ENCODE measurements around the gene RIN1. TPM values are rescaled to one million over a fixed set of nuclear protein-coding genes. Genes with fewer than 3 reads are reported as not detected.

The RIN1 gene
- total and polyA plus RNA-seq, 2 donors (not counting 3 experiments of a cell fraction or from before 2014, with no cell fraction given) = 4.4 to 10.2 TPM

DNA sequence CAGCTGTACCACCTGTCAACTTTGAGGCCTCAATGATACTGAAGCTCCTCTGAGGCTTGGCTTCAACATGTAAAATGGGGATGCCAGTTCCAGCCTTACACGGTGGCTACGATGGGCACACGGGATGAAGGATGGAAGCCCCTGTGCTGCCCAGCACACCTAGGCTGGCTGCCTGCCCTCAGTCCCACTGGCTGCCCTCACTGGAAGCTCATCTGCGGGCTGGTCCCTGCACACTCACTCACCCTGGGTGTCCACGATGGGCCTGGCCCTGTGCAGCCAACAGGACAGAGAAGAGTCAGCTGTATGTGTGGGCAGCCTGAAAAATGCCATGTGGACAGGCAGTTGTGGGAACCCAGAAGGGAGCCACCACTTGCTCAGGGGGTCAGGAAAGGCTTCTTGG, 49.5 kb downstream of the RIN1 start:
- no peaks in the 10 kb centered on the region for H3K9me3 ChIP-seq (replicated peaks; ENCODE audit: control insufficient read depth, insufficient read depth, low read length)
- TF ChIP-seq GATA2 (IDR thresholded peaks at IDR 0.05; ENCODE audit: insufficient read depth, insufficient read length, low read depth, low read length) (no peak), POLR2A (IDR thresholded peaks at IDR 0.05; ENCODE audit: low read depth, low read length) (no peak), EZH2 (IDR thresholded peaks at IDR 0.05; ENCODE audit: borderline replicate concordance, low read depth, low read length, severe bottlenecking) (no peak), JUN (IDR thresholded peaks at IDR 0.05; ENCODE audit: borderline replicate concordance, insufficient read depth, insufficient read length, low read depth) (no peak), POLR2AphosphoS5 (IDR thresholded peaks at IDR 0.05; ENCODE audit: insufficient read depth, low read depth, low read length) (no peak), FOS (IDR thresholded peaks at IDR 0.05; ENCODE audit: borderline replicate concordance, insufficient read depth, low read length) (no peak), MYC (IDR thresholded peaks at IDR 0.05; ENCODE audit: low read depth, low read length) (no peak)
- TF ChIP-seq, protein P1, sequence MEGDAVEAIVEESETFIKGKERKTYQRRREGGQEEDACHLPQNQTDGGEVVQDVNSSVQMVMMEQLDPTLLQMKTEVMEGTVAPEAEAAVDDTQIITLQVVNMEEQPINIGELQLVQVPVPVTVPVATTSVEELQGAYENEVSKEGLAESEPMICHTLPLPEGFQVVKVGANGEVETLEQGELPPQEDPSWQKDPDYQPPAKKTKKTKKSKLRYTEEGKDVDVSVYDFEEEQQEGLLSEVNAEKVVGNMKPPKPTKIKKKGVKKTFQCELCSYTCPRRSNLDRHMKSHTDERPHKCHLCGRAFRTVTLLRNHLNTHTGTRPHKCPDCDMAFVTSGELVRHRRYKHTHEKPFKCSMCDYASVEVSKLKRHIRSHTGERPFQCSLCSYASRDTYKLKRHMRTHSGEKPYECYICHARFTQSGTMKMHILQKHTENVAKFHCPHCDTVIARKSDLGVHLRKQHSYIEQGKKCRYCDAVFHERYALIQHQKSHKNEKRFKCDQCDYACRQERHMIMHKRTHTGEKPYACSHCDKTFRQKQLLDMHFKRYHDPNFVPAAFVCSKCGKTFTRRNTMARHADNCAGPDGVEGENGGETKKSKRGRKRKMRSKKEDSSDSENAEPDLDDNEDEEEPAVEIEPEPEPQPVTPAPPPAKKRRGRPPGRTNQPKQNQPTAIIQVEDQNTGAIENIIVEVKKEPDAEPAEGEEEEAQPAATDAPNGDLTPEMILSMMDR (IDR thresholded peaks at IDR 0.05; ENCODE audit: extremely low read depth in 1 of 2, insufficient read depth in 1 of 2, low read depth in 1 of 2, low read length in 2 of 2) = no peak
- TF ChIP-seq, protein P2, sequence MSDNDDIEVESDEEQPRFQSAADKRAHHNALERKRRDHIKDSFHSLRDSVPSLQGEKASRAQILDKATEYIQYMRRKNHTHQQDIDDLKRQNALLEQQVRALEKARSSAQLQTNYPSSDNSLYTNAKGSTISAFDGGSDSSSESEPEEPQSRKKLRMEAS (IDR thresholded peaks at IDR 0.05; ENCODE audit: insufficient read depth, insufficient read length) = no peak
- H3K27ac ChIP-seq (ENCODE audit: insufficient read depth, low read depth, low read length) = no peak overlapping the region
- no peak for FAIRE-seq
- peaks cover 12% of the 10 kb centered on the region for H3K79me2 ChIP-seq (ENCODE audit: control insufficient read depth, insufficient read depth, low read length)
- H3K4me3 ChIP-seq (replicated peaks in 1 of 3; ENCODE audit: insufficient read depth in 1 of 3, low read depth in 1 of 3, low read length in 3 of 3) = no peak overlapping the region
- DNase-seq (ENCODE audit: low read depth, low spot score) = no peak
- H3K4me2 ChIP-seq (ENCODE audit: insufficient read depth, low read length) = no peak overlapping the region
- intact Hi-C loops (cut with micrococcal nuclease) (no loop called here), dilution Hi-C loops (cut with MboI; ENCODE audit: extremely low pct_ligation_motif_present, low sequenced_read_pairs) (no loop called here)
- BruUV-seq (replicated peaks) = no TSS peak
- ChIA-PET POLR2A (no interaction called here), CTCF (interaction anchor here (1.3 to 2.1 kb wide), 3 partner anchors 25 to 64 kb away, joined by 3 to 10 read pairs (median 6); partner anchors contain the start of gene RIN1)
- no peaks in the 10 kb centered on the region for H4K20me1 ChIP-seq (replicated peaks; ENCODE audit: control insufficient read depth, extremely low read depth, insufficient read depth, low read length)
- no peak overlapping the region for H3K9ac ChIP-seq (replicated peaks; ENCODE audit: extremely low read depth, insufficient read depth, low read length)
- peaks cover 13% of the 10 kb centered on the region for H3K4me1 ChIP-seq (ENCODE audit: control insufficient read depth, extremely low read depth, insufficient read depth, low read length)
- H2AFZ ChIP-seq (ENCODE audit: low read depth, low read length) = no peak overlapping the region
- H3K27me3 ChIP-seq (ENCODE audit: control insufficient read depth in 2 of 2, insufficient read depth in 2 of 2, low read length in 2 of 2) = peaks cover 6 to 9% of the 10 kb centered on the region in 2 experiments
- peaks cover 0 to 7% of the 10 kb centered on the region in 2 experiments for H3K36me3 ChIP-seq (ENCODE audit: control insufficient read depth in 2 of 2, extremely low read depth in 1 of 2, insufficient read depth in 2 of 2, low read length in 2 of 2)
- no peaks in the 10 kb centered on the region for H3K9me1 ChIP-seq (replicated peaks; ENCODE audit: control insufficient read depth, extremely low read depth, insufficient read depth, low read length)

All from endothelial cell of umbilical vein (primary cell).